HAP-1 (cell line): ENCODE measurements around the gene FGF22.
"Not testable (repeated sequence)": the region's sequence is repeated elsewhere in the genome, so short reads cannot be mapped to it uniquely, and the experiment has no call there.

Experiments used
- DNase-seq, 2 experiments: peaks; one replicate each; pipeline ENCODE4 v3.0.0-alpha.2; 2016 to 2020; ENCODE audit warnings: low spot score in 2 of 2
- H3K27me3 ChIP-seq: fragments of 250-450 bp; sonication (Bioruptor Pico); 2 replicates; pipeline ENCODE4 v1.5.1; 2020; ENCODE audit warnings: low read depth, mild to moderate bottlenecking, moderate library complexity
- H3K36me3 ChIP-seq: fragments of 250-450 bp; sonication (Bioruptor Pico); replicated peaks from 2 replicates; pipeline ENCODE4 v1.5.1; 2020; ENCODE audit warnings: mild to moderate bottlenecking
- H3K4me1 ChIP-seq: fragments of 250-450 bp; sonication (Bioruptor Pico); 2 replicates; pipeline ENCODE4 v1.5.1; 2020; ENCODE audit warnings: mild to moderate bottlenecking
- H3K4me3 ChIP-seq: fragments of 250-450 bp; sonication (Bioruptor Pico); 2 replicates; pipeline ENCODE4 v1.5.1; 2020; ENCODE audit warnings: mild to moderate bottlenecking, moderate library complexity
- H3K9me3 ChIP-seq: fragments of 250-450 bp; sonication (Bioruptor Pico); 2 replicates; pipeline ENCODE4 v1.5.1; 2020; ENCODE audit warnings: mild to moderate bottlenecking, moderate library complexity
- in situ Hi-C: fragments of 300-500 bp; cut with MboI; formaldehyde crosslinking; loops from 3 replicates; pipeline ENCODE4 v1.14.3; 2020; ENCODE audit warnings: low sequenced_read_pairs, inconsistent platforms, mixed read lengths

FGF22 gene

DNA sequence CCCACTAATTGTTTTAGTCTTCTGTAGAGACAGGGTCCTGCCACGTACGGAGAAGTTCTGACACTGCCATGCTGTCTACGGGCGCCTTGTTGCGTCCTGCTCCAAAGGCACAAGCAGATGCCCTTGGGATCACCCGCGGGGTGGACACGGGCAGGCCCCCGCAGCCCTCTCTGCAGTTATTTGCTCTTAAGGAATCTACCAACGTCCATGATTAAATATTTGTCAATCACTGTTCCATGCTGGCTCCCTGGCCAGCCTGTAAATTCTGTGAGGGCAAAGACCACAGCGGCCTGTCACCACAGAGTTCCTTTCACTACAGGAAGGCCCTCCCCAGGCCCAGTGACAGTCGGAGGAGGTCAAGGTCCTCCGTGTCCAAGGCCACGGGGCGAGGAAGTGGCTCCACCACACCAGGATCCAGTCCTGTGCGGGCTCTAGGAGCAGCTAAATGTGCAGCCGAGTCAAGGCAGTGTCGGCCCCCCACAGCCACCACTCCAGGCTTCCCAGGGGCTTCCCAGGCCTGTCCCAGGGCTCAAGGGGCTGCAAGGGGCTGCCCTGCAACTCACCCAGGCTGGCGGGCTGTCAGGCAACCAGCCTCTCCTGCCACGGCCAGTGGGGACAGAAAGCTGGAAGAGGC, 21.2 kb downstream of the FGF22 start:
- in situ Hi-C loops: no loop called here
- Histone ChIP-seq H3K9me3 (no peaks in the 10 kb centered on the region), H3K4me1 (peaks cover 12% of the 10 kb centered on the region), H3K4me3 (peak overlapping the region; percentile 86), H3K27me3 (no peaks in the 10 kb centered on the region), H3K36me3 (peaks cover 56% of the 10 kb centered on the region)
- DNase-seq: no peak

DNA sequence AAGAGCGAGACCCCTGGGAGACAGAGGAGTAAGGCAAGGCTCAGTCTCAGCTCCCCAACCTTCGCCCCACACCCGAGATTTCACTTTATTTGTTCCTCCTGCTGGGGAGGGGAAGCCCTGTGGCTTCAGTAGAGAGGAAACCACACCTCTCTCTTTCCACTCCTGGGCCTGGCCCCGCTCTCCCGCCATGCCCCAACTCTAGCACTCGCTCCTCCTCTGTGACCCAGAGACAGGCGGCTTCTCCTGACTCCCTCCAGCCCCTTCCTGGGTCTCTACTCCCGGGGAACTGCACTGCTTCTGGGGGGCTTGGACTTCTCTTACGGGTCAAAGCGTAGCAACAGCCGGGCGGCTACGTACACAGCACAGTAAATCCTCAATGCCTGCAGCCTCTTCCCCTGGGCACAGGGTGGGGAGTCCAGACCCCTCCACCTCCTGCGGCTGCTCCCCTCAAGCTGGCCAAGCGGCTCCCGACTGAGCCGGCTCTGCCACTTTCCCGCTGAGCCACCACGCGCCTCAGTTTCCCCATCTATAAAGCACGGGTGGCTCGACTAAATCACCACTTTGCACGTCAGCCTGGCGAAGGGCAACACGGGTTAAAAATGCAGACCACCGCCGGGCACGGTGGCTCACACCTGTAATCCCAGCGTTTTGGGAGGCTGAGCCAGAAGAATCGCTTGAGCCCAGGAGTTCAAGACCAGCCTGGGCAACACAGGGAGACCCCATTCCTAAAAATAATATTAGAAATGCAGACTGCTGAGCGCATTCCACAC, 21.9 kb downstream of the FGF22 start:
- Histone ChIP-seq H3K27me3 (no peaks in the 10 kb centered on the region), H3K4me3 (peak overlapping the region; percentile 86), H3K9me3 (peaks cover 2% of the 10 kb centered on the region; the same call in 1 of the 2 replicates), H3K36me3 (peaks cover 51% of the 10 kb centered on the region), H3K4me1 (peaks cover 12% of the 10 kb centered on the region)
- no peak for DNase-seq
- in situ Hi-C loops: no loop called here

DNA sequence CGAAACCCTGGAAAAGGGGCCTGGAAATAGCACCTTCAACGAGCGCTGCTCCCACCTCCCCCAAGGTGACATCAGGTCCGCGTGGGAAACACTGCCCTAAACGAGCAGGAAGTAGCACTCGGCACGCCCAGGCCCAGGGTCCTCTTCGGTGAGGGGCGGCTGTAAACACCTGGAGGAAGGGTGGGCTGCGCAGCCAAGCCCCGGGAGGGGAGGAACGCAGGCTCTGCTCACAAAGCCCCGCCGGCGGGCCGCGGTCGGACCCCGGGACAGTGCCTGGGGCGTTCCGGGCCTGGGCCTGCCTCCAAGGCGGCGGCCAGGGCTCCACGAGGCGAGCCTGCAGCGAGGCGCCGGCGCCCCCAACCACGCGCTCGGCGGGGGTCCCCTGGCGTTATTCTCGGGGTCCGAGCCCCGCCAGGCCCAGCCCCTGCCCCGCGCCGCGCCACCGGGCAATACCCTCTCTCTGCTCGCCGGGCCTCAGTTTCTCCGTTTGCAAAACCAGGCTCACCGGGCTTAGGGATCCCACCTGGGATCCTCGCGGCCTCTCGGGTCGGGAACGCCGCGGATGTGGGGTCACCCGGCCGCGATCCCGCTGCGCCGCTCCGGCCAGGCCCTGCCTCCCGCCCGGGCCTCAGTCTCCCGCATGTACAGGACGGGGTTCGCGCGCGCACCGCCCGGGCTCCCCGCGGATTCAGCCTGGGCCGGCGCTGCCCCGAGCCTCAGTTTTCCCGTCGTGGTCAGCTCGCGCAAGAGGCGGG, 22.7 kb downstream of the FGF22 start:
- in situ Hi-C loops: no loop called here
- Histone ChIP-seq H3K4me3 (peak overlapping the region; percentile 86), H3K9me3 (peaks cover 2% of the 10 kb centered on the region; the same call in 1 of the 2 replicates), H3K36me3 (peaks cover 45% of the 10 kb centered on the region), H3K27me3 (no peaks in the 10 kb centered on the region), H3K4me1 (peaks cover 12% of the 10 kb centered on the region)
- DNase-seq: peak; percentile 30 to 75

DNA sequence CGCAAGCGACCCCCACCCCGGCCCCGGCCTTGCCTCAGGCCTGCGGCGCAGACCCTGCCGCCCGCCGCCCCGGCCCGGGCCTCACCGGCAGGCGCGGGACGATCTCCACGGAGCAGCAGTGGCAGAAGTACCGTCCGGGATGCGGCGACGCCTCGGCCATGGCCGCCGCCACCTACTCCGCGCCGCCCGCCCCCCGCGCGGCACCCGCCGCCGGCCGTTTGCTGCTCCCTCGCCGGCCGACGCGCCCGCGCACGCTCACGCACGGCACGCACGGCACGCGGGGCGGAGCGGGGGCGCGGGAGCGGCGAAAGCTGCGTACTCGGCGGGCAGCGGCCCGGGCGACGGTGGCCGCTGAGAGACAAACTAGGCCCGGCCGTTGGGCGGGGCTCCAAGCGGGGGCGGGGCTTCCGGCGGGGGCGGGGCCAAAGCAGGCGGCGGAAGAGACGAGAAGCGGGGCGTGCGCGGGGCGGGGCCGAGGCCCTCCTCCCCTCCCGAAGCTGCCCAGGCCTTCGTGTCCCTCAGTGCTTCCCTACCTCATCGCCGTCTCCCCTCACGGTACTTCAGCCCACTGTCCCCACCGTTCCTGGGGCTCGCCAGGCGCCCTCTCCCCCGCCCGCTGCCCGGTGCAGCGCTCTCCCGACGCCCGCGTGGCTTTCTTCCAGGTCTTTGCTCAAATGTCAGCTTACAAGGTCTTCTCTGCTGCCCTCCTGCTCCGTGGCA, 23.4 kb downstream of the FGF22 start, which contains the start of gene RNF126:
Gene RNF126, minus strand, starts transcription at position 253 of the 720 bp plus-strand sequence. Its CDS starts 93 bp downstream, at position 160.
- in situ Hi-C loops: no loop called here
- Histone ChIP-seq H3K36me3 (peaks cover 38% of the 10 kb centered on the region), H3K9me3 (peaks cover 2% of the 10 kb centered on the region; the same call in 1 of the 2 replicates), H3K4me1 (peaks cover 12% of the 10 kb centered on the region), H3K4me3 (peak within 1 kb of the TSS; percentile 86), H3K27me3 (no peaks in the 10 kb centered on the region)
- peak; percentile 87 to 96 for DNase-seq

DNA sequence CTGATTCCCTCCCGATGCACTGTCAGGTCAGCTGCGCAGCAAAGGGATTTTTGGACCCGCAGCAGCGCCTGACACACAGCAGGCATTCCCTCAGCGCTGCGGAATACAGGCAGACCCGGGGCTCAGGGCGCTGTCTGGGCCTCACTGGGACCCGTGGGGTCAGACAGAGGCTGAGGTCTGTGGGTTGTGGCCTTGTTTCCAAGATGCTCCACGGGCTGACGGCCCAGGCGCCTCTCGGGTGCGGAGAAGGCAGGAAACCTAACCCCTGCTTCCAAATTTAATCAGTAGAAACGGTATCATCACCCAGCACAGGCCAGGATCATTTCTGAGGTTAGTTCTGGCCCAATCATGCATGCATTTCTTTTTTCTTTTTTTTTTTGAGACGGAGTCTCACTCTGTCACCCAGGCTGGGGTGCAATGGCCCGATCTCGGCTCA, 24.0 kb downstream of the FGF22 start:
- Histone ChIP-seq H3K9me3 (peaks cover 4% of the 10 kb centered on the region; the same call in 1 of the 2 replicates), H3K4me1 (peaks cover 12% of the 10 kb centered on the region), H3K36me3 (peaks cover 32% of the 10 kb centered on the region), H3K27me3 (no peaks in the 10 kb centered on the region), H3K4me3 (peak overlapping the region; percentile 28)
- in situ Hi-C loops: no loop called here
- no peak for DNase-seq

DNA sequence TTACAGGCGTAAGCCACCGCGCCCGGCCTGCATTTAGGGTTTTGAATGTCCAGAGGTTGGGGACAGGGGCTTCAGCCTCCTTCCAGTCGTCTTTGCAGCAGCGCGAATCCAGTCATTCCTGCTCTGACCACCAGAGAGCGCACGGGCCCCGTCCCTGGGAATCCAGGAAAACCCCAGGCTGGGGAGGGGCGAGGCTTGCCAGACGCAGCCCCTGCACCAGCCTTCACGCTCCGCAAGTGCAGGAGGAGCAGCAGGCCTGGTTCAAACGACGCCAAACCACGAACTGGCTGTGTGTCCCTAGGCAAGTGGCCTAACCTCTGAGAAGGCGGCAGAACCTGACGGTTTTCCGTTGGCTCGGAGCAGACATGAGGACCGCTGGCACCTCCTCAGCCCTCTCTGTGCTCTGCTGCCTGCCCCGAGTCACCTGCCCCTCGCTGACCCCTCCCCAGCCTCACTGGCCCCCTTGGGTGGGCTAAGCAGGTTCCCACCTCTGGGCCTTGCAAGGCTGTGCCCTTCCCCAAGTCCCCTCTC, 25.3 kb downstream of the FGF22 start:
- in situ Hi-C loops: loop anchor here (5.0 kb wide), 1 partner anchor 67 kb away; no protein-coding TSS in a partner anchor
- peak; percentile 82 to 97 for DNase-seq
- H3K9me3 ChIP-seq: peaks cover 11% of the 10 kb centered on the region
- peaks cover 26% of the 10 kb centered on the region for H3K36me3 ChIP-seq
- H3K27me3 ChIP-seq: no peaks in the 10 kb centered on the region
- H3K4me1 ChIP-seq: peaks cover 12% of the 10 kb centered on the region
- H3K4me3 ChIP-seq: no peak overlapping the region

DNA sequence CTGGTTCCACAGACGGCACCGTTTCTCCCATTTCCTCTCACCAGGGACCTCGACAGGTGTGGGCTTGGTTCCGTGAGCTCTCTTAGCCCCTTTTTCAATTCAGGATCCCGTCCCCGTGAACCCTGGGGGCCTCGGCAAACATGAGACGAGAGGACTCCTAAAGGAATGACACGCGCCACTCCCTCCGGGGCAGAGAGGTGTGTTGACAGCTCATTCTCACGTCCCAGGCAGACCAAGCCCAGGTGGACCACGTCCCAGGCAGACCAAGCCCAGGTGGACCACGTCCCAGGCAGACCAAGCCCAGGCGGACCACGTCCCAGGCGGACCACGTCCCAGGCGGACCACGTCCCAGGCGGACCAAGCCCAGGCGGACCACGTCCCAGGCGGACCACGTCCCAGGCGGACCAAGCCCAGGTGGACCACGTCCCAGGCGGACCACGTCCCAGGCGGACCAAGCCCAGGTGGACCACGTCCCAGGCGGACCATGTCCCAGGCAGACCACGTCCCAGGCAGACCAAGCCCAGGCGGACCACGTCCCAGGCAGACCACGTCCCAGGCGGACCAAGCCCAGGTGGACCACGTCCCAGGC, 27.4 kb downstream of the FGF22 start:
- in situ Hi-C loops: loop anchor here (5.0 kb wide), 1 partner anchor 65 kb away; no protein-coding TSS in a partner anchor
- not testable (repeated sequence) for H3K4me3 ChIP-seq, H3K36me3 ChIP-seq, H3K27me3 ChIP-seq, DNase-seq, H3K4me1 ChIP-seq
- peaks cover 11% of the 10 kb centered on the region for H3K9me3 ChIP-seq

DNA sequence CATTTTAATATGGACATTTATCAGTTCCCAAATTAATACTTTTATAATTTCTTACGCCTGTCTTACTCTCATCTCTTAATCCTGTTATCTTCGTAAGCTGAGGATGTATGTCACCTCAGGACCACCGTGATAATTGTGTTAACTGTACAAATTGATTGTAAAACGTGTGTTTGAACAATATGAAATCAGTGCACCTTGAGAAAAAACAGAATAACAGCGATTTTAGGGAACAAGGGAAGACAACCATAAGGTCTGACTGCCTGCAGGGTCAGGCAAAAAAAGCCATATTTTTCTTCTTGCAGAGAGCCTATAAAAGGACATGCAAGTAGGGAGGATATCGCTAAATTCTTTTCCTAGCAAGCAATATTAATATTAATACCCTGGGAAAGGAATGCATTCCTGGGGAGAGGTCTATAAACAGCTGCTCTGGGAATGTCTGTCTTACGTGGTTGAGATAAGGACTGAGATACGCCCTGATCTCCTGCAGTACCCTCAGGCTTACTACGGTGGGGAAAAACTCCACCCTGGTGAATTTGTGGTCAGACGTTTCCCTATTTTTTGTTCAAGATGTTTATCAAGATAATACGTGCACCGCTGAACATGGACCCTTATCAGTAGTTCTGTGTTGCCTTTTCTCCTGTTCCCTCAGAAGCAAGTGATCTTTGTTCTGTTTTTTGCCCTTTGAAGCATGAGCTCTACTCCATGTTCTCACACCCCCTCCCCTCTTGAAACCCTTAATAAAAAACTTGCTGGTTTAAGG, 29.2 kb downstream of the FGF22 start:
- in situ Hi-C loops: loop anchor here (5.0 kb wide), 1 partner anchor 63 kb away; no protein-coding TSS in a partner anchor
- peaks cover 11% of the 10 kb centered on the region for H3K9me3 ChIP-seq

DNA sequence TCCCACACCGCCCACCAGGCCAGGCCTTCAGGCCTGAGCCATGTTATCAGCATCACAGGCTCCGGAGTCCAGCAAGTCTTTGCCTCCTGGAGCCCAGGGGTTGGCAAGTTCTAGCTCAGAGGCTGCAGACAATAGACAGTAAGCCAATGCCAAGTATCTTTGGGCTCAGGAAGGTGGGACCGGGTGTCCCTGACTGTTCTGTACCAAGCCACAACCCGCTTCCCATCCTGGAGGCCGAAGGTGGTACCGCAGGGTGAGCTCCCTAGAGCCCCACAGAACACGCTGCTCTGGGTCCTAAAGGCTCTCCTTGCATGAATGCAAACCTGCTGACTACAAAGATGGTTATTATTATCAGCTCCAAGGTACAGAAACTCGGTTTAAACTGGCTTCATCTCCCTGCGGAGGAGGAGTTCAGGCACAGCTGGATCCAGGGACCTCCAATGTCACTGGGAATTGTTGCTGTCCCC, 31.0 kb downstream of the FGF22 start:
- in situ Hi-C loops: no loop called here

More for the DNA sequence above, 29.2 kb downstream of the FGF22 start:
- H3K36me3 ChIP-seq, DNase-seq, H3K27me3 ChIP-seq, H3K4me1 ChIP-seq, H3K4me3 ChIP-seq: not testable (repeated sequence)

DNA sequence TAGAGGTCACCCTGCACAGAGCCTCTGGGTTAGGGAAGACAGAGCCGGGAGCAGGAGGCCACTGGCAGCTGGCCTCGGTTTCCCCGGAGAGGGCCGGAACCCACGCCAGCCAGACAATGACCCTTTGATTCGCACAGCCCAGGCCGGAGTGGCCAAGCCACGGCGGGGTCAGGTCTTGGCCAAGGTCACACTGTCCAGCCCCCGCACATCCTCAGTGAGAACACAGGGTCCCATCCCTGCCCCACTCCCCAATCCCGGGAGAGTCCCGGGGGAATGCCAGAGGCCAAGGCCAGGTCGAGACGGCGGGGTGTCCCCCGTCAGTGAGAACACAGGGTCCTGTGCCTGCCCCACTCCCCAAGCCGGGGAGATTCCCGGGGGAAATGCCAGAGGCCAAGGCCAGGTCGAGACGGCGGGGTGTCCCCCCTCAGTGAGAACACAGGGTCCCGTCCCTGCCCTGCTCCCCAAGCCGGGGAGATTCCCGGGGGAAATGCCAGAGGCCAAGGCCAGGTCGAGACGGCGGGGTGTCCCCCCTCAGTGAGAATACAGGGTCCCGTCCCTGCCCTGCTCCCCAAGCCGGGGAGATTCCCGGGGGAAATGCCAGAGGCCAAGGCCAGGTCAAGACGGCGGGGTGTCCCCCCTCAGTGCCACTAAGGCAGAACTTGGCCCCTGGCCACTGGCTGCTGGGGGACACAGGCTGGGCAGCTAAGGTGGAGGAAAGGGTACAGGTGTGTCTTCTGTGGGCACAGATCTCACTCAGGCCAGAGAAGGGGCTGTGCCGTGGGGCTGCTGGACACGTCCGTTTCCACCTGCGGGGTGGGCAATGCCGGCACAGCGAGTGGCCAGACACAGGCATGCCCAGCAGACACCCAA, 34.8 kb downstream of the FGF22 start:
- Histone ChIP-seq H3K27me3 (peaks cover 16% of the 10 kb centered on the region), H3K4me3 (no peak overlapping the region), H3K9me3 (no peaks in the 10 kb centered on the region; the same call in 1 of the 2 replicates), H3K4me1 (no peaks in the 10 kb centered on the region; the same call in 1 of the 2 replicates), H3K36me3 (no peaks in the 10 kb centered on the region)
- DNase-seq: no peak
- in situ Hi-C loops: no loop called here

More for the DNA sequence above, 31.0 kb downstream of the FGF22 start:
- no peaks in the 10 kb centered on the region for H3K4me1 ChIP-seq
- no peaks in the 10 kb centered on the region for H3K36me3 ChIP-seq
- peaks cover 6% of the 10 kb centered on the region for H3K27me3 ChIP-seq
- peaks cover 11% of the 10 kb centered on the region for H3K9me3 ChIP-seq
- DNase-seq: no peak
- no peak overlapping the region for H3K4me3 ChIP-seq

DNA sequence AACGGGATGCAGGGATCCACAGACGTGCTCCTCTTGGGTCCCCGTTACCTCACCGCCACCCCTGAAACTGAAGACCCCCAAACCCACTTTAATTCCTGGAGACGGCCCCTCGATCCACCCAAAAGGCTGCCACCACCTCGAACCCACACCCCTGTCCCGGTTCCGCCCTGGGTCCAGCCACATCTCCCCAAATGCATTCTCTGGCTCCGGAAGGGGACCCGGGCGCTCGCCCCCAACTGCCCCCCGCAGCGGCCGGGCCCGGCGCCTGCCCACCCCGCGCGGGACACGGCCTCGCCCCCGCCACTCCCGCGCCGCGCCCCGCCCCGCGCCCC, 36.3 kb downstream of the FGF22 start:
- in situ Hi-C loops: no loop called here
- Histone ChIP-seq H3K9me3 (no peaks in the 10 kb centered on the region), H3K4me1 (no peaks in the 10 kb centered on the region; the same call in 1 of the 2 replicates), H3K4me3 (no peak overlapping the region), H3K27me3 (peaks cover 16% of the 10 kb centered on the region), H3K36me3 (no peaks in the 10 kb centered on the region)
- DNase-seq: no peak
